Measurements from ENCODE around the gene RAB31. TPM values are rescaled to one million over a fixed set of nuclear protein-coding genes. Genes with fewer than 3 reads are reported as not detected.

The RAB31 gene
- polyA plus RNA-seq, 1 of the 3 experiments (the other 2 are of a cell fraction), result 23.0 TPM

- Histone ChIP-seq H3K4me3 (ENCODE audit: low read depth in 2 of 2, low read length in 1 of 2) (no peak overlapping the region), H3K4me2 (no peak overlapping the region), H3K27me3 (ENCODE audit: insufficient read depth) (no peaks in the 10 kb centered on the region), H3K27ac (ENCODE audit: low read depth in 2 of 2, low read length in 1 of 2) (no peak overlapping the region), H2AFZ (ENCODE audit: low read depth) (no peak overlapping the region), H3F3A (replicated peaks; ENCODE audit: insufficient read depth) (no peaks in the 10 kb centered on the region), H3K9ac (no peak overlapping the region), H3K9me2 (no peaks in the 10 kb centered on the region), H3K4me1 (ENCODE audit: control insufficient read depth in 1 of 2, insufficient read depth in 2 of 2, low read depth in 1 of 2, low read length in 1 of 2) (peaks cover 10 to 11% of the 10 kb centered on the region in 2 experiments; a peak in 3 of 4 replicates), H3K36me3 (replicated peaks in 1 of 2; ENCODE audit: control insufficient read depth in 1 of 2, insufficient read depth in 2 of 2, low read length in 1 of 2) (peaks cover 0 to 5% of the 10 kb centered on the region in 2 experiments), H4K20me1 (ENCODE audit: insufficient read depth) (no peaks in the 10 kb centered on the region), H3K9me3 (no peaks in the 10 kb centered on the region), H3K79me2 (ENCODE audit: insufficient read depth) (0 out of 2 replicates have a peak, but pooled peaks cover 6% of the 10 kb centered on the region)
- TF ChIP-seq RCOR1 (IDR thresholded peaks at IDR 0.05; ENCODE audit: low read length), result no peak
- no peak for TF ChIP-seq GABPA (IDR thresholded peaks at IDR 0.05; ENCODE audit: low read depth)
- TF ChIP-seq TEAD4 (IDR thresholded peaks at IDR 0.05; ENCODE audit: borderline replicate concordance, insufficient read depth), result no peak
- no peak for TF ChIP-seq POLR2AphosphoS5 (IDR thresholded peaks at IDR 0.05; ENCODE audit: low read depth, low read length)
- ChIA-PET POLR2A (no interaction called here), CTCF (interaction anchor here (1.0 to 1.5 kb wide), 2 partner anchors 31 to 148 kb away, joined by 3 to 7 read pairs; no protein-coding TSS in a partner anchor)
- no peak for DNase-seq
- 84% methylated on average over 6 of the region's 6 CpGs for WGBS (ENCODE audit: low lambda C conversion rate)
These were observed 95.1 kb downstream of the RAB31 start for GRCh38 chr18:9803063-9803697.

- TF ChIP-seq NFIC (IDR thresholded peaks at IDR 0.05; ENCODE audit: borderline replicate concordance), result peak; percentile 58; the same call in 1 of the 2 replicates
- TF ChIP-seq YY1 (IDR thresholded peaks at IDR 0.05; ENCODE audit: low read depth), result no peak
- ChIA-PET POLR2A (no interaction called here), CTCF (interaction anchor here (0.6 to 1.5 kb wide), 3 partner anchors 32 to 192 kb away, joined by 3 to 7 read pairs (median 3); no protein-coding TSS in a partner anchor)
- Histone ChIP-seq H3K4me2 (no peak overlapping the region), H3K4me3 (ENCODE audit: low read depth in 2 of 2, low read length in 1 of 2) (no peak overlapping the region), H3K27me3 (ENCODE audit: insufficient read depth) (no peaks in the 10 kb centered on the region), H3K4me1 (ENCODE audit: control insufficient read depth in 1 of 2, insufficient read depth in 2 of 2, low read depth in 1 of 2, low read length in 1 of 2) (peaks cover 10 to 13% of the 10 kb centered on the region in 2 experiments; a peak in 2 of 4 replicates), H3K27ac (ENCODE audit: low read depth in 2 of 2, low read length in 1 of 2) (peak overlapping the region; percentile 39 to 41; a peak in 2 of 4 replicates), H3K79me2 (ENCODE audit: insufficient read depth) (0 out of 2 replicates have a peak, but pooled peaks cover 6% of the 10 kb centered on the region), H3K36me3 (replicated peaks in 1 of 2; ENCODE audit: control insufficient read depth in 1 of 2, insufficient read depth in 2 of 2, low read length in 1 of 2) (peaks cover 0 to 5% of the 10 kb centered on the region in 2 experiments), H2AFZ (ENCODE audit: low read depth) (no peak overlapping the region), H3K9me3 (no peaks in the 10 kb centered on the region), H3K9ac (no peak overlapping the region), H3K9me2 (no peaks in the 10 kb centered on the region), H4K20me1 (ENCODE audit: insufficient read depth) (no peaks in the 10 kb centered on the region), H3F3A (replicated peaks; ENCODE audit: insufficient read depth) (no peaks in the 10 kb centered on the region)
- DNase-seq, result peak; percentile 60
- WGBS (ENCODE audit: low lambda C conversion rate), result 65% methylated on average over 18 of the region's 19 CpGs
These were observed 95.8 kb downstream of the RAB31 start for GRCh38 chr18:9803698-9804516.

- Histone ChIP-seq H4K20me1 (ENCODE audit: insufficient read depth) (no peaks in the 10 kb centered on the region), H3K4me1 (ENCODE audit: control insufficient read depth in 1 of 2, insufficient read depth in 2 of 2, low read depth in 1 of 2, low read length in 1 of 2) (peaks cover 11 to 15% of the 10 kb centered on the region in 2 experiments; a peak in 2 of 4 replicates), H3K27me3 (ENCODE audit: insufficient read depth) (no peaks in the 10 kb centered on the region), H3K79me2 (ENCODE audit: insufficient read depth) (0 out of 2 replicates have a peak, but pooled peaks cover 6% of the 10 kb centered on the region), H3K36me3 (replicated peaks in 1 of 2; ENCODE audit: control insufficient read depth in 1 of 2, insufficient read depth in 2 of 2, low read length in 1 of 2) (peaks cover 0 to 5% of the 10 kb centered on the region in 2 experiments), H3K9ac (no peak overlapping the region), H3K4me2 (no peak overlapping the region), H3K9me2 (no peaks in the 10 kb centered on the region), H3K4me3 (ENCODE audit: low read depth in 2 of 2, low read length in 1 of 2) (no peak overlapping the region), H3K9me3 (no peaks in the 10 kb centered on the region), H2AFZ (ENCODE audit: low read depth) (no peak overlapping the region), H3K27ac (ENCODE audit: low read depth in 2 of 2, low read length in 1 of 2) (peak overlapping the region; percentile 6 to 39; a peak in 2 of 4 replicates), H3F3A (replicated peaks; ENCODE audit: insufficient read depth) (no peaks in the 10 kb centered on the region)
- WGBS (ENCODE audit: low lambda C conversion rate), result 96% methylated on average over 5 of the region's 5 CpGs
- ChIA-PET POLR2A (no interaction called here), CTCF (interaction anchor here (0.6 to 1.5 kb wide), 3 partner anchors 32 to 193 kb away, joined by 3 to 7 read pairs (median 3); no protein-coding TSS in a partner anchor)
- DNase-seq, result no peak
- TF ChIP-seq MAX (IDR thresholded peaks at IDR 0.05; ENCODE audit: low read depth) (no peak), MEF2A (IDR thresholded peaks at IDR 0.05; ENCODE audit: borderline replicate concordance, low read depth) (no peak), RCOR1 (IDR thresholded peaks at IDR 0.05; ENCODE audit: low read length) (no peak), SIN3A (IDR thresholded peaks at IDR 0.05; ENCODE audit: borderline replicate concordance, low read depth, low read length) (no peak), ELF1 (IDR thresholded peaks at IDR 0.05) (no peak), USF1 (IDR thresholded peaks at IDR 0.05; ENCODE audit: borderline replicate concordance, low read depth) (no peak), EP300 (IDR thresholded peaks at IDR 0.05; ENCODE audit: borderline replicate concordance in 1 of 2, low read depth in 1 of 2, low read length in 1 of 2) (no peak), SMC3 (IDR thresholded peaks at IDR 0.05; ENCODE audit: low read depth, low read length) (no peak), TEAD4 (IDR thresholded peaks at IDR 0.05; ENCODE audit: borderline replicate concordance, insufficient read depth) (no peak), CHD2 (IDR thresholded peaks at IDR 0.05; ENCODE audit: low read length, partially characterized antibody) (no peak), ZBTB33 (IDR thresholded peaks at IDR 0.05; ENCODE audit: borderline replicate concordance, low read depth) (no peak), RFX5 (IDR thresholded peaks at IDR 0.05; ENCODE audit: low read length) (no peak)
These were observed 96.5 kb downstream of the RAB31 start for GRCh38 chr18:9804517-9805104.

Data from SK-N-SH (cell line).